Measurements from ENCODE around the gene CREB3L2.
A peak's percentile ranks its signal among the peaks of the same experiment; 100 is the strongest.

The CREB3L2 gene

GRCh38 chr7:137869260-137869659, 132.6 kb downstream of the CREB3L2 start:
- DNase-seq, result no peak

- no peak for DNase-seq
These were observed 134.6 kb downstream of the CREB3L2 start for GRCh38 chr7:137867289-137867688.

GRCh38 chr7:137865764-137866163, 136.1 kb downstream of the CREB3L2 start:
- DNase-seq, result no peak

GRCh38 chr7:137862964-137863363, 138.9 kb downstream of the CREB3L2 start:
- no peak for DNase-seq

- DNase-seq, result no peak
These were observed 139.5 kb downstream of the CREB3L2 start for GRCh38 chr7:137862358-137862757.

- no peak for DNase-seq
These were observed 141.3 kb downstream of the CREB3L2 start for GRCh38 chr7:137860542-137860941.

GRCh38 chr7:137853053-137853452, 148.8 kb downstream of the CREB3L2 start:
- DNase-seq, result no peak

- no peak for DNase-seq
These were observed 149.8 kb downstream of the CREB3L2 start for GRCh38 chr7:137852108-137852507.

- no peak for DNase-seq
These were observed 150.6 kb downstream of the CREB3L2 start for GRCh38 chr7:137850972-137851945.

- no peak for DNase-seq
These were observed 151.3 kb downstream of the CREB3L2 start for GRCh38 chr7:137850571-137850970.

GRCh38 chr7:137848095-137848494, 153.8 kb downstream of the CREB3L2 start:
- no peak for DNase-seq

GRCh38 chr7:137847568-137848050, 154.3 kb downstream of the CREB3L2 start:
- no peak for DNase-seq

- DNase-seq, result no peak
These were observed 154.9 kb downstream of the CREB3L2 start, which contains the start of gene DGKI for GRCh38 chr7:137846827-137847567. Gene DGKI (minus strand): TSS chr7:137846974.

- peak in 1 of 5 experiments; percentile 29 for DNase-seq
These were observed 155.4 kb downstream of the CREB3L2 start for GRCh38 chr7:137846549-137846826.

GRCh38 chr7:137844677-137845425, 157.0 kb downstream of the CREB3L2 start:
- DNase-seq, result no peak

- DNase-seq, result no peak
These were observed 161.7 kb downstream of the CREB3L2 start for GRCh38 chr7:137839903-137840779.

GRCh38 chr7:137838706-137839315, 163.1 kb downstream of the CREB3L2 start:
- DNase-seq, result no peak

- DNase-seq, result no peak
These were observed 165.3 kb downstream of the CREB3L2 start for GRCh38 chr7:137836541-137836940.

- DNase-seq, result no peak
These were observed 165.8 kb downstream of the CREB3L2 start for GRCh38 chr7:137836113-137836509.

GRCh38 chr7:137835486-137836112, 166.3 kb downstream of the CREB3L2 start:
- DNase-seq, result no peak

- DNase-seq, result no peak
These were observed 167.3 kb downstream of the CREB3L2 start for GRCh38 chr7:137834552-137834951.

Data from T-helper 2 cell (primary cell).